GM19193 (cell line): ENCODE results near the gene CIROP.
A peak's percentile ranks its signal among the peaks of the same experiment; 100 is the strongest.

Source experiments
- POLR2A ChIP-seq: IDR thresholded peaks from 4 replicates; pipeline ENCODE4 v1.6.1; 2011; ENCODE audit not compliant: insufficient read depth, insufficient read length; ENCODE audit errors: extremely low read depth

The CIROP gene

DNA sequence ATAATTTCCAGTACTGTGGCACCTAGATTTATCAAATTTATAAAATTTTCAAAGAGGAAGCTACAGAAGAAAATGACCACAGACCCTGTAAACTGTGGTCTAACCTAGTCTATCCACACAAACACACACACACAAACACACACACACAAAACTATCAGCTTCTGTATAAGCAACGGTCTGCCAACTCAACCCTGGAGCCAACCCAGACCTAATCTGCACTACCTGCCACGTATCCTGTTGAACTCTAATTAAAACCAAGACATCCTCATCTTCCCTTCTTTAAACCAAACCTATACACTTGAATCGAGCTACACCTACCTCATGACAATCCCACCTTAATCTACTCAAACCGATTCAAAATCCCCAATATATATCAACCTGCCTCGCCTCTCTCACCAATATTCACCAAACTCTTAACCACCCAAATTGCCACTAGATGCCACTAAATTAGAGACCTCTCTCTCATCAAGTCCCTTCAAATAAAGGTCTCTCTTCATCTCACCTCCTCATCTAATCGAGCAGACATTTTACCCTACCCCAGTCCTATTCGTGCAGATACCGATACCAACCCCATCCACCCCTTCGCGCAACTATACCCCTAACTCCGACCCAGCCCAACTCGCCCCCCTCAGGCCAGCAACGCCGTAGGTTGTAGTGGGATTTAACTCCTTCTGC lies 10.7 kb downstream of the CIROP start:
- TF ChIP-seq POLR2A = no peak

DNA sequence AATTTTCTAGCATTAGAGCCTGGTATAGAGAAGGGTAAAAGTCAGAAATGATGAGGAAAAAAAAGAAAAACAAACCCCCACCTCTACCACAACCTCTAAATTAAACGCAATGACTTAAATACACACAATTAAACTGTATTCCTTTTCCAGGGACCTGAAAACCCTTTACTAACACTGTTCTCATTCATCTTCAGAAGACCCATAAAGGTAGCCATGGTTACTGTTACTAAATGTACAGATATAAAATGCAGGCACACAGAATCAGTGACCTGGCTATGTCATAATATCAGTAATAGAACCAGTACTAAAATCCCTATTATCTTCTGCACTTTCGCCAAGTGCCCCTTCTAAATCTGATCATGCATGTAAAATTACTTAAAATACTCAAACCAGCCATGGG lies 11.3 kb downstream of the CIROP start:
- no peak for TF ChIP-seq POLR2A

DNA sequence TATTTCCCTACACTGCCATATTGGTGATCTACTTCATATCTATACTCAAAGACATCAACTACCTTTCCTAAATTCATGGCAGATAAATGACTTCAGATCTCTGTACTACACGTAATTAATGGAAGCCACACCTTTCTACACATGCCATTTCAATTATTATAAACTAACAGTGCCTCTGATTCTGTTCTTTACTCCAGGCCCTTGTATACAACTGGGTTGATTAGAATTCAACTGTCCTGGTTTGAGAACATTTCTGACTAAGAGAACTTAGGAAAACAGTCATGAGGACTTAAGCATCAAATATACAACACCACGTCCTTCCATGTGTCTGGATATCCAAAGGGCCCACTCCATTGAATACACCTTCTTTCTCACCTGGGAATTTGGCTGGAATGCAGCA lies 11.7 kb downstream of the CIROP start:
- no peak for TF ChIP-seq POLR2A

DNA sequence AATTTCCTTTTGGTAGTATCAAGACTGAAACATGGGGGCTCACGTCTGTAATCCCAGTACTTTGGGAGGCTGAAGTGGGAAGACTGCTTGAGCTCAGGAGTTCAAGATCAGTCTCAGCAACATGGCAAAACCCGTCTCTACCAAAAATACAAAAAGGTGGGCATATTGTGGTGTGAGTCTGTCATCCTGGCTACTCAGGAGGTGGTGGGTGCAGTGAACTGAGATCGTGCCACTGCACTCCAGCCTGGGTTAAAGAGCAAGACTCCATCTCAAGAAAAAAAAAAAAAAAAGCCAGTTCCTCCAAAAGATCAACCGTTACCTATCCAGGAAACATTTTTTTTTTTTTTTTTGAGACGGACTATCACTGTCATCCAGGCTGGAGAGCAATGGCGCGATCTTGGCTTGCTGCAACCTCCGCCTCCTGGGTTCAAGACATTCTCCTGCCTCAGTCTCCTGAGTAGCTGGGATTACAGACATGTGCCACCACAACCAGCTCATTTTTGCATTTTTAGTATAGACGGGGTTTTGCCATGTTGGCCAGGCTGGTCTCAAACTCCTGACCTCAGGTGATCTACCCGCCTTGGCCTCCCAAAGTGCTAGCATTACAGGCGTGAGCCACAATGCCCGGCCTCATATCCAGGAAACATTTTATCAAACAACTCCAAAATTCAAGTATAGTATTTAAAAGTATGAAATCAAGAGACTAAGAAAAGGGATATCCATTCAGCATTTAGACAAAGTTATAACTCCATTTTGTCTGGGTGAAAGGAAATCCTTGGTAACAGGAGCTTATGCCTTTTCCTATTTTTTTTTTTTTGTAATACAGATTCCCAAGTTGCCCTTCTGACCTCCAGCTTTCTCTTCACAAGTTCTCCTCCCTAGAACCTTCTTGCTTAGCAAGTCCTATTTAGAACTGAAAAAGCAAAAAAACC lies 13.2 kb downstream of the CIROP start:
- TF ChIP-seq POLR2A = no peak

DNA sequence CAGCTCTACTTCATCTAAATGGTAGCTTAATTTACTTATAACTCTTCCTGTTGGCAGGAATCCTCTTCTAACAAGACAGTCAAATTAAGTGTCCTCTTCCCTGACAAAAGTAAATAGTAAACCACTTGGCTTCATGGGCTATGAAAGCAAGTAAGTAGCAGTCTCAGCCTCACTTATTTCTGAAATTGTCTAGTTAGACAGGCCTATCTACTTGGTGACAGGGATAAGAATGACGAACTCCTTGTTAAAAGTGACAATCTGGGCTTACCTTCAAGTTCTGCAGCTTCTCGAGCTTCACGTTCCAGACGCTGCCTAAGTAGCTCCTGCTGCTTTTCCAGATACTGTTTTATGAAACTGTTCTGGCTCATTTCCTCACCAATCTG lies 14.5 kb downstream of the CIROP start:
- no peak for TF ChIP-seq POLR2A

DNA sequence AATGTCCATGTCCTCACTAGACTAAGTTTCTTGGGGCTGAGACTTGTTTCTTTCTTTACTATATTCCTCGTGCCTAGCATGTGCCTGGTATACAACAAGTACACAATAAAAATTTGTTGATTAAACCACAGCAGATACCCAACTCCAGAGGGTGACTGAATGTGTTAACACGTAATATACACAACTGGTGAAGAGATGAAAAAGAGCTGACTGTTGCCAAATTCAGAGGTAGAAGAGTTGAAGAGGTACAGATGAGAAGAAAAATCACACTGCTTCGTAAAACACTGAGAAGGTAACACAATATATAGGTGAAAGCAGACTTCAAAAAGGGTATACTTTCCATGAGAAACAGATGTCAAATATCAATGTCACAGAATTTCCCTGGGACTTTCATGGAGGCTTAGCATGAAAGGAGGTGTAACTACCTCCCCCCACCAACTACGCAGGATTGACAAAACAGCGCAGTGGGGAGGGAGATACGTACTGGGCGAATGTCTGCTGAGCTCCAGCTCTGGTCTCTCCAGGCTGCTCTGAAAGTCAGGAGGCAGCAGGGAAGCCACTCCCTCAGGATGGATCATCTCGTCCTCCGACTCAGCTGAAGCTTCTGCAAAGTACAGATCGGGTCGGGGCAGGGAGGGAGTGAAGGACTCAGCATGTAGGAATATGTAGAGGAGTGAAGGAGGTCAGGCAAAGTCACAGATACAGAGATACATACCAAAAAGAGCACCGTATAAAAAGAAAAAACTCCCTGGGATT lies 15.1 kb downstream of the CIROP start:
- no peak for TF ChIP-seq POLR2A

DNA sequence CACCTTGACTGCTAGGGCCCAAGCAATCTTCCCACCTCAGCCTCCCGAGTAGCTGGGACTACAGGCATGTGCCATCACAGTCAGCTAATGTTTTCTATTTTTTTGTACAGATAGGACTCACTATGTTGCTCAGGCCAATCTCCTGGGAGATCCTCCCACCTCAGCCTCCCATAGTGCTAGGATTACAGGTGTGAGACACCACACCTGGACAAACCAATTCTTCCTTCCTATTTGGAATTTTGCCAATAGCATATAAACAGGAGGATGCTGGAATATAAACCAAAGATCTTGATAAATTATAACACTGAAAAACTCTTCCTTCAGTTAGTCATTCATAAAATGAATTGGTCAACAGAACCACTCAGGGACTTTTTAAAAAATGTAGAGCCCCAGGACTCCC lies 18.2 kb downstream of the CIROP start:
- TF ChIP-seq POLR2A = no peak

DNA sequence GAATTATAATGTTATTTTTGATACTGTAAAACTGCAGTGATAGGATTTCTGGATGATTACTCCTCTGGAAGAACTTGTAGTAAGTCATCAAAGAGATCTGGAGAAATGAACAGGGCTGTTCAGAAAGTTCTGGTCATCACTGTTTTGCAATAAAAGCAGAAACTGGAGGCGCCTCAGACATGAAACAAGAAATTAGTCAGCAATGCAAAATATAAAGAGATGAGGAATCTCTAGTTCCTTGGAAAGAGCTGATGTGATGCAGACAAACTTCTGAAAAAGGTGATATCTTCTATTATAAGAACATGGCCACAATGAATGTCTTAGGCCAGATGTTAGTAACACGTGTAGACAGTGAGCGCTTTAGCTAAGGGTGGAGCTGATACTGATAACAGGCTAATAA lies 19.3 kb downstream of the CIROP start:
- TF ChIP-seq POLR2A = no peak

DNA sequence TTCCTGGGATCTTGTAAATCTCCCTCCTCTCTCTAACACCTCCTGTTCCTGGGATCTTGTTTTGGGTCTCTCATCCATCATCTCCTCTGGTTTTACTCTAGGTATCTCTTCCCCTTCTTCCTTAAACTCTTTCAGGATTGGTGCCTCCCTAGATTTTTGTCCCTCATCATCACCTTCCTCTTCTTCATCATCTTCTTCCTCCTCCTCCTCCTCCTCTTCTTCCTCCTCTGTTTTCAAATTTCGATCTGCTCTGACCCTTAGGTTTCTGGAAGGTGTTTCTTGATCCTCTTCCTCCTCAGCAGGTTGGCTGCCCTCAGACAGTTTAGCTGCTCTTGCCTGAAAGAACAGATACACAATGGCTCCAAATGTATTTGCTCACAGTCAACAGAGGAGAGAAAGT lies 24.3 kb downstream of the CIROP start:
- no peak for TF ChIP-seq POLR2A

DNA sequence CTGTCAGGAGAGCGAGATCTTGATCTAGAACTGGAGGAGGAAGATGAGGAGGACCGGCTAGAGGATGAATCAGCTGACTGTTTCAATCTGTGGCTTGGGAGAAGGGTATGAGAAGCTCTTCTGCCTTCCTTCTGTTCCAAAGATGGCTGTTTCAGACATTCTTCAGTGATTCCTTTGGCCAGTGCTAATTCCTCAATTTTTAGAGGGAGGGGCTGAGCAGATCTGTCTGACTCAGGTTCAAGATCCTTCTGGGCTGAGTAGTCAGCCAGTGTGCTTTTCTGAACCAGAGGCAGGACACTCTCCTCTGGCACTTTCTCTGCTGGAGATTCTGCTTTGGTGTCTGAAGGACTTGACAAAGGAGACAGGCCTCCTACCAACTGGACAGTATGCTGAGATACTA lies 25.1 kb downstream of the CIROP start:
- TF ChIP-seq POLR2A = no peak

DNA sequence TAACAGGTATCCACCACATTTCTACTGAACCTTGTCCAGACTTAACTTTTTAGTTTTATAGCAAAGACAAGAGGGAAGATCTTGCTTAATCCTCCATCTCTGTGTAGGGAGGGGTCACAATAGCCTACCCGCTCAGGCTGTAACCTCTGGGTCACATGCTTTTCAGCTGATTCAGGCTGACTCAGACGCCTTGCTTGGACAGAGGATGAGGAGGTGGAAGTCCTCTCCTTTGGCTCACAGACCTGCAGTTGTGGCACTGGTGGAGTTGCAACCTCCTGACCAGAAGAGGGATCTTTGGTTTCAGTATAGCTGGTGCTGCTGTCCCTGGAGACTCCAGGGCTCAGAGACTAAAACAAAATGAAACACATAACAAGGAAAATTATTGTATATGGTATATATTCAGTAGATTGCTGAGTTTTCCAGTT lies 26.1 kb downstream of the CIROP start:
- TF ChIP-seq POLR2A = no peak

DNA sequence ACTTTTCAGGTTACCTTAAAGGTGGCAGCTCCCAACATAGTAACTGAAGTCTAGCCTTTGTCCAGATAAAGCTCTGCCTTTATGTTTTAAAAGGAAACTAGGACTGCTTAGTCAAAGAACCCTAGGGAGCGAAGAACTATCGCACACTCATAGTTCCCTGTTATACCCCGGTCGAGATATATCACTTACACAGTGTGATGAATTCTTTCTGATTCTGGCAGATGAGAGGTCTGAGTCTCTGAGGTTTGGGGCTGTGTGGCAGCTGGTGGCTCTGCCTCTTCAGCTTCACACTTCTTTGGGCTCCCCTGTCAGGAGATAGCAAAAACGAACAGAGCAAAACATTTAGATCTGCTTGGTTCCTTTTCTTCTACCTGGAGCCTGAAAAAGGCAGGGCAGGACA lies 26.8 kb downstream of the CIROP start:
- TF ChIP-seq POLR2A = no peak

DNA sequence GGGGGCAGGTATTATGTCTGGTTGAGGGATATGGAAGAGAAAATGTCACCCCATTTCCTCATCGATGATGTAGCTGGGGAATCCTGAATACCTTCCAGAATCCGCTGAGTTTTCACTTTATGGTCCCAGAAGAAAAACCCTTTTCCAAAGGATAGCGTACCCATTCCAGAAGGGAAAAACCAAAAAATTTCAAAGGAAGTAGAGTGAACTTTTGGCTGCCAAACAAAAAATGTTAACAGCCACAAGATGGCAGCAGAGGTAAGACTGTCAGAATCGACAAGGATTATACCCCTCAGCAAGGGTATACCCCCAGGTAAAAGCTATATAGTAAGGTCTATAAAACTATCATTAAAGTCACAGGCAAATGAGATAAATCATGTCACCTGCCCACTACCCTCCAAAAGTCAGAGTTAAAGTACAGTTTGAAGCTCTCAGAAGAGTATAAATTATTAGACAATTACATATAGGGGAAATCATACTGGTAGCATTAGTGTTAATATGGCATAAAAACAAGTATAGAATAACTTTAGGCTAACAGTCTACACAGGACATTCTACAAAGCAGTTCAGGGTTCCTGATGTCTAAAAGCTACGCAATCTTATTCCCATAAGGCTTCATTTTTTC lies 27.9 kb downstream of the CIROP start:
- no peak for TF ChIP-seq POLR2A

DNA sequence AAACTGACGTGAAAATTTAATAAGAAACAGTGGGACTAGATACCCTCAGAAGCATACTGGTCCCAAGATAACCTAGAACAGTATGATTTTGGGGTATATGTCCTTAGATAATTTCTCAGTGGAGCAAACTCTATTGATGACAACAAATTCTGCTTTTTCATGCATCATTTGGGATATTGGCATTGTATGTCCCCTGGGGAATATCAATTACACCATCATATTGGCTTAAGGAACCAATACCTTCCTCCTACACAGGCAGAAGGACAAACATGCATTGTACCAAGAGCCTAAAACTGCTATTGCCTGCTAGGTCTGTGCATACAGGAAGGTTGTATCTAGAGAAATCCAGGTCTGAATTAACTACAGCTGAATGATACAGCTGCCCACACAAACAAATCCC lies 29.9 kb downstream of the CIROP start:
- TF ChIP-seq POLR2A = no peak

DNA sequence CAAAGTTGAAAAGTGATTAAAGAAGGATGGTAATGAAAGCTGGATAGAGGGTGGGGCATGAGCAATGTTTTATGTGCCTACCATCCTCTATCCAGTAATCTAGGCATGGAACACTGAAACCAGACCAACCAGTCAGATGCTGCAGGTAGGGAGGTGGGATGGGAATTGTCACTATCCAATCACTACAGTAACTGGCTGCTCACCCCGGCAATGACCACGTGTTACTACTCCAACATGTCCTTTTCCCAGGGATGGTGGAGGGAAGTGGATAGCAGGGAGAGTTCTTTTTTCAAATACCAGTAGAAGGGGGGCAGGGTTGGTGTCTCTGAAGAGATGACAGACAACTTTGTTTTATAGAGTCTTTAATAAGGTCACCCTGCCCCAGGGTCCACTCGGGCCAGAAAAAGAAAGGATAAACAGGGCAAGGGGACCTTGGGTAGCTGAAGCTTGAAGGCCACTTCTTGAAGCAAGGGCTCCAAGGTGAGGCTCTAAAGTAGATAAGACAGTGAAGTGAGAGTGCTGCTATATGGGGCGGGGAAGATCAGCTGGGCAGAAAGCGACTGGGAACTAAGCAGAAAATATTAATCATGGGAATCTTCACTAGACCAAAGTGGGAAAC lies 32.8 kb downstream of the CIROP start:
- TF ChIP-seq POLR2A = no peak

DNA sequence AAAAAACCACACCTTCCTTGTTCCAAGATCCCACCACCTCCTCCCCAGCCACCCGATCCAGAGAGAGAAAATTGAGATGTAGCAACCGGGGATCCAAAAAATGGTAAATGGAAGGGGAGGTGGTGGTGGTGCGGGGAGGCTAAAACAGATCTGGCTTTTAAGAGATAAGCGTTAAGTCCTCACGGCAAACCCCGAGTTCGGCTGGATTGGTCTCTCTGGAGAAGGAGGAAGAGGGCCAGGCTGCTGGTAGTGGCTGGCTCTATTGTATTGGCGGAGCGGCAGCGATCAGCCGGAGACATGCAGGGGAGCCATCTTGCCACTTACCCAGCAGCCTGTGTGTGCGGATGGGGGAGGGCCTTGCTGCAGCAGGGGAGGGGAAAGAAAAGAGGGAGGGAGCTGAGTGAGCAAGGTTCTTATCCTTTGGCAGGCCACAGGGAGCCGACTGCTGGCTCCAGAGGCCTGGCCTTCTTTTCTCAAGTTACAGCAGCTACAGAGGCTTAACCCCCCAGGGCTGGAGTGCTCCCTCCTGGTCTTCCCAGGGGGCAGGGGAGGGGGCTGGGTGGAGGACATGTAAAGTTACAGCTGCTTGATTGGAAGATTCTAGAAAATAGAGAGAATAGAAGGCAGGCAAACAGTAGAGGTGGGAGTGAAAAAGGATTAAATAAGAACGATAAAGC lies 33.4 kb downstream of the CIROP start:
- TF ChIP-seq POLR2A = peak; percentile 88
